Embryonic facial prominence (tissue), 1 donor: ENCODE data around the gene SLCO4C1.
"Not testable (repeated sequence)": the region's sequence is repeated elsewhere in the genome, so short reads cannot be mapped to it uniquely, and the experiment has no call there.

Experiments
- DNase-seq: peaks from one replicate; pipeline ENCODE4 v3.0.0-alpha.2; 2016; ENCODE audit errors: extremely low spot score

SLCO4C1 gene, protein sequence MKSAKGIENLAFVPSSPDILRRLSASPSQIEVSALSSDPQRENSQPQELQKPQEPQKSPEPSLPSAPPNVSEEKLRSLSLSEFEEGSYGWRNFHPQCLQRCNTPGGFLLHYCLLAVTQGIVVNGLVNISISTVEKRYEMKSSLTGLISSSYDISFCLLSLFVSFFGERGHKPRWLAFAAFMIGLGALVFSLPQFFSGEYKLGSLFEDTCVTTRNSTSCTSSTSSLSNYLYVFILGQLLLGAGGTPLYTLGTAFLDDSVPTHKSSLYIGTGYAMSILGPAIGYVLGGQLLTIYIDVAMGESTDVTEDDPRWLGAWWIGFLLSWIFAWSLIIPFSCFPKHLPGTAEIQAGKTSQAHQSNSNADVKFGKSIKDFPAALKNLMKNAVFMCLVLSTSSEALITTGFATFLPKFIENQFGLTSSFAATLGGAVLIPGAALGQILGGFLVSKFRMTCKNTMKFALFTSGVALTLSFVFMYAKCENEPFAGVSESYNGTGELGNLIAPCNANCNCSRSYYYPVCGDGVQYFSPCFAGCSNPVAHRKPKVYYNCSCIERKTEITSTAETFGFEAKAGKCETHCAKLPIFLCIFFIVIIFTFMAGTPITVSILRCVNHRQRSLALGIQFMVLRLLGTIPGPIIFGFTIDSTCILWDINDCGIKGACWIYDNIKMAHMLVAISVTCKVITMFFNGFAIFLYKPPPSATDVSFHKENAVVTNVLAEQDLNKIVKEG

DNA sequence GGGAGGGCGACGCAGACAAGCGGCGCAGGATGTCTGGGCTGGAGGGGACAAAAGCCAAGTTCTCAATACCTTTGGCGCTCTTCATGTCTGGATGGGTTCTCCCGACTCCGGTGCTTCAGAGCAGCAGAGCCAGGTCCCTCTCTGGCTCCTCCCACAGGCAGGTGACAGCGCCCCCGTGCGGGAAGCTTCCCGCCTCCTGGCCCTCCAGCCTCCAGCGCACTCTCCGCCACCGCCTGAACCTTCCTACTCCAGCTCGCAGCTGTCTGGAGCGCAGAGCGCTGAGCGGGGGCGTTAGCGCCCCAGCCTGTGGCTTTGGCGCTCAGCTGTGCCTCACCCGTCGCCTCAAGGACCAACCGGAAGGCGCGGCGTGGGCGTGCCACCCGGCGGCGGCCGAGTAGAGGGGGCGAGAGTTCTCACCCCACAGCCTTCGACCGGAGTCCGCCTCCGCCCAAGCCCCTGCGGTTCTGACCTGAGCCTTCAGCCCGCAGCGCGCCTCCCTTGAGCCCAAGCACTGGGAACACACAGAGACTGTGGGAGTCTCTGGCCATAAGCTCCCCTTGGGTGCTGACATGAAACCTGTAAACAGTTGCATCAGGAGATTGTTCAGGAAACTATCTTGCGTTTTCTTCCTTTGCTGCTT, at the start of gene SLCO4C1:
TSS of gene SLCO4C1 (minus strand) at position 107 of the 640 bp plus-strand sequence. CDS start at position 85, 22 bp downstream.
- DNase-seq = peak; percentile 26

DNA sequence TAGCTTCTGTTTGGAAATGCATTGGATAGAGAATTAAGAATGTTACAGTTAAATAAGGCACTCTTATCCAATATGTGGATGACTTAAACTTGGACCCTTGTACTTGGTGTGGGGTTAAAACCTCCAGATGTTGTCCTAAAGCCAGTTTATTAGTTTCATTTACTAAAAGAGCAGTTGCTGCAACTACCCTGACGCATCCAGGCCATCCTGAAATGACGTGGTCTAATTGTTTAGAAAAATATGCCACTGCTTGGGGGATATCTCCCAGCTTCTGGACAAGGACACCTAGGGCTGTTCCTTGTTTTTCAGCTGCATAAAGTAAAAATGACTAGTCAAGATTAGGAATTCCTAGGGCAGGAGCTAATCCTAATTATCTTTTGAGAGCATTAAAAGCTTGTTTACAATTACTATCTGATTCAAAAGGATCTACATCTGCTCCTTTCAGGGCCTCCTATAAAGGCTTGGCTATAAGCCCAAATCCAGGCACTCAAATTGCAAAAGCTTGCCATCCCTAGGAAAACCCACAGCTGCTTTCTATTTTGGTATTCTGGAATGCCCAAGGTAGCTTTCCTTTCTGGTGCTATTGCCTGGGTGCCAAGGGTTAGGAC, 45.7 kb upstream of the SLCO4C1 start:
- no peak for DNase-seq

DNA sequence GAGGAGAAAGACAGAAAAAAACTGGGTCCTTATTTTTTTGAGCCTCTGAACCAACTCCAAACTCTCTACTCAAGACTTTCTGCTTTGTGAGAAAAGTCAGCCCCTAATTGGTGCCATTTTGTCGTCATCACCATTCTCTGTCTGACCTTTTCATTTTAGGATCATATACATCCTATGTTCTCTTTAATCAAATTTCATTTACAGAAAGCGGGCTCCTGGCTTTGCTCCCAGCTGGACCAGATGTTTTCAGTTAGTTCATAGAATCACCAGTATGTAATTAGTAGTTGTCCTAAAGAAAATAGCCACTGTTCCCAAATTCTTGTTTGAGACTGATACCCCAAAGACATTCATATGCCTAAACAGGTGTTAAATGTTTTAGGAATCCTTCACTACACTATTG, 28.6 kb upstream of the SLCO4C1 start:
- no peak for DNase-seq

DNA sequence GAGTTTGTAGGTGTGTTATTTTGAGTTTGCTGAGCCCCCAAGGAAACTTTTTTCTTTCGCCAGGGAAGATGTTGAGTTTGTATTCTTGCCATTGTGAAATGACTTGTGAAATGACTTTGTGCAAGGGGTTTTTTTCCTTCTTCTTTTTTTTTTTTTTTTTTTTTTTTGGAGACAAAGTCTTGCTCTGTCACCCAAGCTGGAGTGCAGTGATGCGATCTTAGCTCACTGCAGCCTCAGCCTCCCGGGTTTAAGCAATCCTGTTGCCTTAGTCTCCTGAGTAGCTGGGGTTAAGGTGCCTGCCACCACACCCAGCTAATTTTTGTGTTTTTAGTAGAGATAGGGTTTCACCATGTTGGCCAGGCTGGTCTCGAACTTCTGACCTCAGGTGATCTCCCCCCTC, 22.7 kb upstream of the SLCO4C1 start:
- not testable (repeated sequence) for DNase-seq

DNA sequence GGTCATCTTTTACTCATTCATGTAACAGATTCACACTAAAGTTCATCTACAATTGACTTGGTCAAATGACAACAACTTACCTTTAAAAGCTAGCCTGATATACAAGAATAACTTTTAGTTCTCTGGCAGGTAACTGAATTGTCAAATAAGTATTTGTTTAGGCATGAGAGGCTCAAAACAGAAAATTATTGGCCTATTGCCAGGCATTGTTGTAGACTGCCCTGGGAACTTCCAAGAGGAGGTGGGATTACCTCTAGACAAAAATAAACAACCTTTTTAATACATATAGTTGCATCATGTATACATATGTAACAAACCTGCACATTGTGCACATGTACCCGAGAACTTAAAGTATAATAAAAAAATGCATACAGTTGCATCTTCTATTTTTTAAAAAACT, 18.2 kb upstream of the SLCO4C1 start:
- DNase-seq = no peak

DNA sequence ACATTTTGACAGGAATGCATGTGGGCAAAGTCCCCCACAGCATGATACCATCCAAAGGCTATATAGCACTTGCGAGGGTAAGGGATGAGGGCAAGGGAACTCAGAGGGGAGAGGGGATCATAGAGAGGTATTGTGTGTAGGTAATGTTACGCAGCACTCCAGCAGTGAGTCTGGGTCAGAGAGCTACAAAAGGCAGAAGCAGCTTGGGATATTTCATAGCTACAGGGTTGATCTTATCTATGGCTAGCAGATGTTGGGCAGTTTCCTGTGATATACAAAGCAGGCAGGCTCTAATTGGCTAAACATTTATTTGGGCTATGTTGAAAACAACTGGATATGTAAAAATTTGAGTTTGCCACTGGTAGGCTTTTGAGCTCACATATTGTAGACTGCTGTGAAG, 17.8 kb upstream of the SLCO4C1 start:
- no peak for DNase-seq

DNA sequence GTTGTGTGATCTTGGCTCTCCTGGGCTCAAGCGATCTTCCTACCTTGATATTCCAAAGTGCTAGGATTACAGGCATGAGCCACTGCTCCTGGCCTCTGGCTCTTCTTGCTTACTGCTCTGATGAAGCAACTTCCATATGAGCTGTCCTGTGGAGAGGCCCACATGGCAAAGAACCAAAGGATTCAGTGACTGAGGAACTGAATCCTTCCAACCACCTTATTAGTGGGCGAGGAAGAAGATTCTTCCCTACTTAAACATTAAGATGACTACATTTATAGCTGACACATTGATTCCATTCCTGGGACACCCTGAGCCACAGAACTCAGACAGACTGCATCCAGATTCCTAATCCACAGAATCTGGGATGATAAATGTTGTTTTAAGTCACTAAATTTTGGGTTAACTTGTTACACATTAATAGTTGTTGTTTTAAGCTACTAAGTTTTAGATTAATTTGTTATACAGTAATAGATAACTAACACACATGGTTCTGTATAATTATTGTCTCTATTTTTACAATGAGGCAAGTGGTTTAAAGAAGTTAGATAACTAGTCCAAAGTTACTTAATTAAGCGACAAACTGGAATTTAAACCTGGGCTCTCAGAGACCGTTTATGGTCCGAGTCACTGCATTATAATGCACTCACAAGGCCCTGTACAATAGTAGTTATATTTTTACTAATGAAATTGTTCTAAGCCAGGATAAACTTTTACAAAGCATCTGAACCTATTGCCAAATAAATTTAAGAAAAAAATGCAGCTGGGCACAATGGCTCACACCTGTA, 16.7 kb upstream of the SLCO4C1 start:
- DNase-seq = no peak

DNA sequence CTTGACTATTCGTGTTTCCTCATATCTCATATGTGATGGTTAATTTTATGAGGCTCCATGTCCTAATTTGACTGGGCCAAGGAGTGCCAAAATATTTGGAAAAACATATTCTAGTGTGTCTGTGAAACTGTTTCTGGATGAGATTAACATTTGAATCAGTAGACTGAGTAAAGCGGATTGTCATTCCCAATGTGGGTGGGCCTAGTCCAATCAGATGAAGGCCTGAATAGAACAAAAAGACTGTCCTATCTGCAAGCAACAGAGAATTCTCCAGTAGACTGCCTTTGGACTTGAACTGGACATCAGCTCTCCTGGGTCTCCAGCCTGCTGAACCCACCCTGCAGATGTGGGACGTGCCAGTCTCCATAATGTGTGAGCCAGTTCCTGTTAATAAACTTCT, 13.5 kb upstream of the SLCO4C1 start:
- no peak for DNase-seq

DNA sequence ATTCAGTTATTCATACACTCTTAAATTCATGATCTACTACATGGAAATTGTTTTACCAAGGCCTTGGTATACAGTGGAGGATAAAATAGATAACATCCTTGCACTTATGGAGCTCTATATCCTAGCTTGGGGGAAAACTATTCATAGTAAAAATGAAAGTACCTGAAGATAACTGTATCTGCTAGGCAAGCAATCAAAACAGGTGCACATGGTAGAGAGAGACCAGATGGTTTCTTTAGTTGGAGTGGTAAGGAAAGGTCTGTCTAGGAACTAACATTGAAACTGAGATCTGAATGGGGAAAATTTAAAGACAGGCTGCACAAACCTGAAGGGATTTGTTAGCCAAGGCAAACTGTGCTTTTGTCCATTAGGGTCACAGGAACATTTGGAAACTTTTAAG, 11.1 kb upstream of the SLCO4C1 start:
- no peak for DNase-seq

DNA sequence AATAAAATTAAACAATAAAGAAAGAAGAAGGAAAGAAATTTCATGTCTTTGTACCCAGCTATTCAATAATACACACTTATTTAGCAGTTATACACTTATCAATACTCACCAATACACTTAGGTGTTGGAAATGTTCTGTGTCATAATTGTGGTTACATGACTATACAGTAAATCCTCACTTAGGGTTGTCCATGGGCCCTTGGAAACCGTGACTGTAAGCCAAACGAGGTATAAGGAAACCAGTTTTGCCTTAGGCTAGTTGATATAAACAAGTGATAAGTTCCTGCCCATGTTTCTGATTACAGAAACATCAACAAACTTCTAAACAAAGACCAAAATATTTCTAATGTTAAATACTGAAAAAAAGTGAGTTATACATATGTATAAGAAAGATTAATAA, 10.0 kb upstream of the SLCO4C1 start:
- no peak for DNase-seq

DNA sequence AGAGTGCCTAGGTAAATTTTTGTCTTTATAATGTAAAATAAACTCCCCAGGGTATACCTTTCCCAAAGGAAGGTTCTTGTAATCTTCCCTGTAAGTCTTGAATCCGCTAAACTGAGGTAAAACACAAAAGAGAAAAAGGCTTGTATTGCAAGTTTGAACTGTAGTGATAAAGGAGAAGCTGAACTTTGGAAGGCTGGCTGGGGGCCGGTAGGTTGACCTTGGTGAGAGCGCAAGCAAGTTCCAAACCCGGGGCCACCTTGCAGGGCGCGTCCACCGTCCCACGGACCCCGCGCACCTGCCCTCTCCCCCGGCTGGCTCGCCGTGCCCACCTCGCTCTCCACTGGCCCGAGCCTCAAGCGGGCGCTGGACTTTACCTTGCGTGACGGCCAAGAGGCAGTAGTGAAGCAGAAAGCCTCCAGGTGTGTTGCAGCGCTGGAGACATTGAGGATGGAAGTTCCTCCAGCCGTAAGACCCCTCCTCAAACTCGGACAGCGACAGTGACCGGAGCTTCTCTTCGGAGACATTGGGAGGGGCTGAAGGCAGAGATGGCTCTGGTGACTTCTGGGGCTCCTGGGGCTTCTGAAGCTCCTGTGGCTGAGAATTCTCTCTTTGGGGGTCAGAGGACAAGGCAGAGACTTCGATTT, 428 bp downstream of the SLCO4C1 start:
- no peak for DNase-seq

DNA sequence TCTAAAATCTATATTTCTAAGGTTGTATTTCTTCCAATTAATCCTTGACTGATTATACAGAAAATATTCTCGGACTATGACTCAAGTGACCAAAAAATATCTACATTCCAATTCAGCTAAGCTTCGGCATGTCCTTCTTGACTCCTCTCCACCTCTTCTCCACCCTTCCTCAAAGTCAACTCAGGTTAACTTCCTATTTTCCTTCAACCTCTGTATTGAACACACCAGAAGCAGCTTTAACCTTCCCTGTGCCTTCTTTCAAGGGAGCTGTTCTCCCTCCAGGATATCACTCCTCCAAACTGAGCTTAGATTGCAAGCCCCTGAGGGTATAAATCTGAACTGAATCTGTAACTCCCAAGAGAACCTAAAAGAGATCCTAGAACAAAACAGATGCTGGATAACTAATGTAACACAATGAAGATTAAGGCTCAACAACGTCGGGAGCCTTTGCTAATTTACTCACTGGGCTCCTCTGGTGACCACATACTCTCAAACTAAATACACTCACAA, 1.1 kb downstream of the SLCO4C1 start:
- no peak for DNase-seq

DNA sequence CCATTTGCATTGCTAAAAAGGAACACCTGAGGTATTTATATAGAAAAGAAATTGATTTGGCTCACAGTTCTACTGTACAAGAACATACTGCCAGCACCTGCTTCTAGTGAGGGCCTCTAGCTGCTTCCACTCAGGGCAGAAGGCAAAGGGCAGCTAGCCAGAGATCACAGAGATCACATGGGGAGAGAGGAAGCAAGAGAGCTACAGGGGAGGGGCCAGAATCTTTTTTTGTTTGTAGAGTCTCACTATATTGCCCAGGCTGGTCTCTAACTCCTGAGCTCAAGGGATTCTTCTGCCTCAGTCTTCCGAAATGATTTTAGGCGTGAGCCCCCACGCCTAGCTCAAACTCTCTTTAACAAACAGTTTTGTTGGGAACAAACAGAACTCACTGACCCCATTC, 6.1 kb downstream of the SLCO4C1 start:
- DNase-seq = no peak

DNA sequence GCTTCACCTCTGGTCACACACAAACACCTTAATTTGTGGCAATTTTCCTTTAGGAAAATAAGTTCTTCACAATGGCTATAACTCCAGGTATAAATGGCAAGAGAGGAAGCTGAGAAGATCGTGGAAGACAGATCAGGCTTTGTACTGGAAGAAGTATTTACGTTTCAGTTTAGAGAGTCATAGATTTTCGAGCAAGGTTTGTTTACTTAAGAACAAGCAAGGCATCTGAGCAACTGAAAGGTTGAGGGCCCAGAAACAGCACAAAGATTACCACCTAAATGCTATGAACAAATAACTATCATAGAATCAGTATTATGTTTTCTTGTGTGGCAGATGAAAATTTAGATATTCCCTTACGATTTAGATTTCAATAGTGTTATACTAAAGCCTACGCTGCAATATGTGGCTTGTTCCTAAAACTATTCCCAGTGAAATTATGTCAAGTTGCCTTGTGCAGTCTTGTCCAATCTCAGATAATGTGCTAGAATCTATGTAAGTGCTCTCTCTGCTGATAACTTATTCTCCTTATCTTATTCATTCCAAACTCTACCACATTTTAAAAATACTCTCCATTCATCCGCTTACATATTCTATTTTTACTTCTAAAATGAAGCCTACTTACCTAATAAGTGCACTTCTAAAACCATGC, 6.7 kb downstream of the SLCO4C1 start:
- DNase-seq = no peak

DNA sequence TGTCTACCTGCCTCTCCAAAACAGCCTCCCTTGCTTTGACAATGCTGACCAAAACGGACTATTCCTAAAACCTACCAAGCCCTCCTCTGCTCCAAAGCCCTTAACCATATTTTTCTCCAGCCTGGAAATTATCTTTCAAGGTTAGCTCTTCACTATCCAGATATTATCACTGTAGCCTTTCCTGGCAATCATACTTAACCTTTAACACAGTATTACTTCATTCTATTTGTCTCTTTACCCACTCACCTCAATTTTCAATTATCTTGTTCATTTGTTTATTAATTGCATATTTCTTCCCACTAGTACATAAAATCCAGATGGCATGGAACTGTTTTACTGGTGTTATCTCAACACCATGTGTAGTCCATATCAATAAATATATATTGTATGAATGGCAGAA, 7.5 kb downstream of the SLCO4C1 start:
- DNase-seq = no peak

DNA sequence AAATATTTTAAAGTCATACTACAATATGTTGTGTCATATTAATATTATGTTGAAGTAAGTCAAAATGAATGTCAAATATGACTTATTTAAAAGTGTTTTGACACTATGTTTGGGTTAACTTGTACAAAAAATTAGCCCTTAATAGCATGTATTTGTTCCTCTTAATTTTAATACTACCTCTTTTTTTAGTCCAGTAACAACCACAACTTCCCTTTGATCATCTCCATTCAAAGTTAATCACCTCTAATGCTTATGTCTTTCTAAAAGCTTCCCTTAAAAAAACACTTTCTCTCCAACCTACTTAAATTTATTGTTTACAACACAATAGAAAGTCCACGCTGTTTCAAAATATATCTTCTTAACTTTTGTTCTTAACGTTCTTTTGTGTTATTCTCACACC, 9.6 kb downstream of the SLCO4C1 start:
- DNase-seq = no peak

DNA sequence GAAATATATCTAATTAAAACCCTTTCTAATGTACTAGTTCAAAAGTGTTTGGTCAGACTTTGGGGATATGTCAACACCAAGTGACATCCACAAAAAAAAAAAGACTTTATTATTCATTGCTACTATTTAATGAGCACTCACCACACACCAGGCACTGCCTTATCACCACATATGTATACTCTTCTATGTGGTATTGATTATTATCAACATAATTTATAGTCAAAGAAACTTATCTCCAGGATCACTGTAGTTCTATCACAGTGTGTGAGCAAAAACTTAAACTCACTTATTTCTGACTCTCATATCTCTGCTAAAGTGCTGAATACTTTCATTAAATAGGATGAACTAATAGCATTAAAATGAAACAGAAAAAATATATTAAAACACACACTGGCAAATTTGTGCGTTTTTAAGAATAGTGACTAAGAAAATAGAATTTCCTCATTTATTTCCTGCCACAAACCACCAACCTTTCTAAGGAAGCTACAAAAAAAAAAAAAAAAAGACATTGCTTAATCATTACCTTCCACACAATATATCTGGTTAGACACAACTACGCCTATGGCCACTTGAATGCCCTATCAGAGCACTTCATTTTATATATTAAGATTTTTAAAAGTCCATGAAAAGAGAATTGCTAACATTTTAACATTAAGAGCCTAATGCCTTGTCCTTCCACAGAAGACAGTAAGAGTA, 12.8 kb downstream of the SLCO4C1 start:
- no peak for DNase-seq

DNA sequence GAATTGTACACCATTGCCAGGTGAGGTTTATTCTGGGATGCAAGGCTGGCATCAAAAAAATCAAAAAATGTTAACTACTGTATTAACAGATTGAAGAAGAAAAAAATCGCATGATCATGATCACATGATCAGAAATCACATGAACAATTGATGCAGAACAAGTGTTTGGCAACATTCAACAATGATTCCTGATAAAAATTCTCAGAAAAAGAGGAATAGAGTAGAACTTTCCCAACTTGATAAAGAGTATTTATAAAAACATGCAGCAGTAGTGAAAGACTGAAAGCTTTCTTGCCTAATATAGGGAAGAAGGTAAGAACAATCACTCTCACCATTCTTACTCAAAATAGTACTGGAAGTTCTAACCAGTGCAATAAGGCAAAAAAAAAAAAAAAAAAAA, 16.4 kb downstream of the SLCO4C1 start:
- DNase-seq = no peak

DNA sequence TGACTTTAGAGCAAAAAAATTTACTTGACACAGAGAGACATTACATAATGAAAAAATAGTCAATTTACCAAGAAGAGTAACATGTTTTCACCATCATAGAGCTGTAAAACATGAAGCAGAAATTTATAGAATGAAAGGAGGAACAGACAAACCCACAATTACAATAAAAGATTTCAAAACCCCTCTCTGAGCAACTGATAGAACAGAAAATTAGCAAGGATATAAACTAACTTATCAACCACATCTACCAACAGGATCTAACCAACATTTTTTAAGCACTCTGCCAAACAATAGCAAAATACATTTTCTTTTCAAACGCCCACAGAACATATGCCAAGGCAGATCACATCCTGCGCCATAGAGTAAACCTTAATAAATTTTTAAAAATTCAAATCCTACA, 17.9 kb downstream of the SLCO4C1 start:
- DNase-seq = no peak

DNA sequence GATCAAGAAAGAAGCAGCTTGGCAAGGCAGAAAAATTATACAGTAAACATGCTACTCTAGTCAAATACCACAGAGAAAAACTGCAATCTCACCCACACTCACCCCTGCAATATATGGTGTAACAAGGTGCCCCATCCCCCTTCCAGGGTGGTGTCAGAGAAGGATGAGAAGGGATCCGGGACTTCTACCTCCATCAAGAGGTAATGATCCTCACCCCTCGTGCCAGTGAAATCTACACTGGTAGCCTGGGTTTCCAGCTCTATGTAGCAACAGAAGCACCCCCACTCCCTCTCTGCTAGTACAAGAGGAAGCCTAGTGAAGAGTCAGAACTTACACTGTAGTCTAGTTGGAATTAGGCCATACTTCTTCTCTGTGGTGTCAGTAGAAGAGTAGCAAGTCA, 18.9 kb downstream of the SLCO4C1 start:
- no peak for DNase-seq
